GM10266 (cell line): Measurements from ENCODE around the gene FOCAD.

Experiments used
- DNase-seq: peaks from one replicate; pipeline ENCODE4 v3.0.0; 2012; ENCODE audit errors: extremely low spot score
- TF ChIP-seq, protein P1 (sequence below): IDR thresholded peaks from 2 replicates; pipeline ENCODE4 v1.5.1; 2012; ENCODE audit warnings: mild to moderate bottlenecking, low read depth; ENCODE audit not compliant: control insufficient read depth, insufficient read depth; ENCODE audit errors: missing control alignments

FOCAD gene

GRCh38 chr9:20749496-20750198, 65.6 kb downstream of the FOCAD start:
- TF ChIP-seq, protein P1, sequence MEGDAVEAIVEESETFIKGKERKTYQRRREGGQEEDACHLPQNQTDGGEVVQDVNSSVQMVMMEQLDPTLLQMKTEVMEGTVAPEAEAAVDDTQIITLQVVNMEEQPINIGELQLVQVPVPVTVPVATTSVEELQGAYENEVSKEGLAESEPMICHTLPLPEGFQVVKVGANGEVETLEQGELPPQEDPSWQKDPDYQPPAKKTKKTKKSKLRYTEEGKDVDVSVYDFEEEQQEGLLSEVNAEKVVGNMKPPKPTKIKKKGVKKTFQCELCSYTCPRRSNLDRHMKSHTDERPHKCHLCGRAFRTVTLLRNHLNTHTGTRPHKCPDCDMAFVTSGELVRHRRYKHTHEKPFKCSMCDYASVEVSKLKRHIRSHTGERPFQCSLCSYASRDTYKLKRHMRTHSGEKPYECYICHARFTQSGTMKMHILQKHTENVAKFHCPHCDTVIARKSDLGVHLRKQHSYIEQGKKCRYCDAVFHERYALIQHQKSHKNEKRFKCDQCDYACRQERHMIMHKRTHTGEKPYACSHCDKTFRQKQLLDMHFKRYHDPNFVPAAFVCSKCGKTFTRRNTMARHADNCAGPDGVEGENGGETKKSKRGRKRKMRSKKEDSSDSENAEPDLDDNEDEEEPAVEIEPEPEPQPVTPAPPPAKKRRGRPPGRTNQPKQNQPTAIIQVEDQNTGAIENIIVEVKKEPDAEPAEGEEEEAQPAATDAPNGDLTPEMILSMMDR = no peak

GRCh38 chr9:20753761-20754160, 69.7 kb downstream of the FOCAD start:
- TF ChIP-seq, protein P1 = no peak
- DNase-seq = no peak

More at GRCh38 chr9:20749496-20750198, 65.6 kb downstream of the FOCAD start:
- no peak for DNase-seq

GRCh38 chr9:20754556-20754955, 70.5 kb downstream of the FOCAD start:
- TF ChIP-seq, protein P1 = no peak
- no peak for DNase-seq

DNA sequence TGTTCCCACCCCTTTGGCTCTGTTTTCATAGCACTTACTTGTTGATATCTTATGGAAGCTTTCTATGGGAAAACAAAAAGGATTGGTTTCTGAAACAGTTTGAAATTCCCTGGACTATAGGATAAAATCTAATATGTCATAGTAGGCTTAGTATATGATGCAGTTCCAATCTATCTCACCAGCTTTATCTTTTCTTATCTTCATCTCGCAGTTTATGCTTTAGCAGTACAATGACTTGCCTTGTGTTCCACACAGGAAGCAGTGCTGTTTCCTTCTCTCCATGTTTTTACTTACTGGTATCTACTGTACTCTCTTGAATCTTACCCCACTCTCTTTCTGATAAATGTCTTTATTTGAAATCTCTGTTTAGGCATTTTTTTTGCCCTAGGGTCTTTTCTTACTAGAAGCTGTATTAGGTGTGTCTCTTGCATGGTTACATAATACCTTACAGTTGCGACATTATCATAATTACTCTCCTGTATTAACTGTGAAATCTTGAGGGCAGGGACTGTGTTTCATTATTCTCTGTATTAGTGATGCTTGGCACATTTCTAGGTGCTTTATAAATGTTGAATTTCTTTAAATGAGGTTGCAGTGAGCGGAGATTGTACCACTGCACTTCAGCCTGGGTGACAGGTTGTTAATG, 76.3 kb downstream of the FOCAD start:
- TF ChIP-seq, protein P1 = no peak

GRCh38 chr9:20770947-20771346, 86.9 kb downstream of the FOCAD start:
- no peak for DNase-seq
- TF ChIP-seq, protein P1 = no peak

More for the DNA sequence above, 76.3 kb downstream of the FOCAD start:
- no peak for DNase-seq

DNA sequence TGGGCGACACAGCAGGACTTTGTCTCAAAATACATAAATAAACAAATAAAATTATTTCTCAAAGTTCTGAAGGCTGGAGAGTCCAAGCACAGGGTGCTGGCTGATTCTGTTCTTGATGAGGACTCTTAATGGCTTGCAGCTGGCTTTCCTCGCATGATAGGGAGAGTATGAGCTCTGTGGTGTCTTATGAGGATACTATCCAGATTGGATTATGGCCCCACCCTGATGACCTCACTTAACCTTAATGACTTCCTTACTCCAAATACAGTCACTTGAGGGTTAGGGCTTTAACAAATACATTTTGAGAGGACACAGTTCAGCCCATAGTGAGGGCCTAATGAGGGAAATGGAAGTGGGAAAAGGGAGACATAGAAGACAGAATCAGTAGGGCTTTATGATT, 87.7 kb downstream of the FOCAD start:
- no peak for DNase-seq
- TF ChIP-seq, protein P1 = no peak

- no peak for DNase-seq
These were observed 91.6 kb downstream of the FOCAD start for GRCh38 chr9:20775683-20776082.

More at GRCh38 chr9:20775683-20776082, 91.6 kb downstream of the FOCAD start:
- TF ChIP-seq, protein P1 = no peak
